NCI-H446 (cell line): Measurements from ENCODE around the gene SMG6.

ENCODE experiments used
- DNase-seq, 2 experiments: peaks; one replicate each; lab custom pipeline; 2025; lab: John Stamatoyannopoulos, UW

Gene SMG6

DNA sequence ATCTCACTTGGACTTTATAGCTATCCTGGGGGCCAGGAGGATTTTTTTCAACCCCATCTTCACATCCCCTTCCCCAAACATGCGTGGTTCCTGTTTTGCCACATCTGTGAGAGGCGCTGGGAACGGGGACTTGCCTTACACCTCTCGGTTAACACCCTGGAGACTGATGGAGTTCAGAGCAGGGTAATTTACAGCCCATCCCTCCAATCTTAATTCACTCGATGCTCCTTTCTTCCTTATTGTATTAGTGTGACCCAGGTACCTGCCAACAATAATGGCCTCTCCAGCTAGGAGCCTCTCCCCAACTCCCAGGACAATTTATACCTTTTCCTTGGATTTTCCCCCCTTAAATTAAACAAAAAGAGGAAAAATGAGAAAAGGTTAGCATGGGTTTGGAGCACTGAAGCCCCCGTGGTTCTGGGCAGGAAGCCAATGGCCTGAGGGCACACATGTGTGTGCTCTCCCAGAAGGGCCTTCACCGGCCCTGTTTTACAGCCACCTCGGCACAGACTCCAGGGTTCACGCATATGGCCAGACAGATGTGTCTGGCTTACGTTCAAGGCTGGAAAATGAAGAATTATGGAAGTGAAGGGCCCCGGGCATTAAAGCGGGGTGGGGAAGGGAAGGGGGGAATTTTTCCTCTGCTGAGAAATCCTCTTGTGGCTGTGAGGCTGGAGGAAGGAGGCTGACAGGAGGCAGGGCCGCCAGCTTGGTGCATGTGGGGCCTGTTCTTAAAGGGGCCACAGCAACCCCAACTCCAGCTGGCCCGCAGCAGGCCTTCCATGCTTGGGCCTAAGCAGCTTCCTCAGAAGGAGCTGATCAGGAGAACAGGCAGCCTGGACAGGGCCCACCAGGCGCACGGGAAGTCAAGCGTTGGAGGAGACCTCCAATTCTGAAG lies 227.2 kb downstream of the SMG6 start:
- DNase-seq: peak in 1 of 2 experiments; percentile 12

DNA sequence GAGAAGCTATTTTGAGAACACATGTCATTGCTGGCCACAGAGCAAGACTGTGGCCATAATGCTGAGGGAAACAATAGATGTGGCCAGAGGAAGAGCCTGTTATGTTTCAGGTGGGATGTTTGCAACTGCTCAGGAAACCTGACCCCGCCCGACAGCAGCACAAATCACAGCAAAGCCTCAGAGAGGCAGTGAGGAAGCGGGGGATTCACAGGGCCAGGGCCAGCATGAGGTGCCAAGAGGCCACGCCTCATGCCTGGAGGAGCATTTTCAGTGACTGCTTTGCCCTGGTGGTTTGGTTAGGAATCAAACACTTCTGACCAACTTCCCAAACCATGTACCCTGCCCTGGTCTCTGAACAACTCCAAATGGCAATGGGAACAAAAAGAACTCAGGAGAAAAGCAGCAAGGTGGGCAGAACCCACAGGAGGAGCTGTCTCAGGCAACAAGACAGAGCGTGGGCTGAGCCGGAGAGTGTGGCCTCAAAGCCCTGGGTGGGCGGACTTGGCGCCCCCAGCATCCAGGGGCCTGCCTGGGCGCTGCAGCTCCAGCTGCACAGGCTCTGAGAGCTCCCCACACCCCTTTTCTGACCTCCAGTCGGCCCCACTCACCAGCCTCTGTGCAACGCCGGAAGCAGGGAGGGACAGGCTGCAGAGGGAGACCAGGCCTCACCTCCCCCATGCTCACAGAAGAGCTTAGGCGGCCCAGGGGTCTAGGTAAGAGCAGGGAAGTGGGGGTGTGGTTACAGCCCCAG lies 228.1 kb downstream of the SMG6 start:
- no peak for DNase-seq

DNA sequence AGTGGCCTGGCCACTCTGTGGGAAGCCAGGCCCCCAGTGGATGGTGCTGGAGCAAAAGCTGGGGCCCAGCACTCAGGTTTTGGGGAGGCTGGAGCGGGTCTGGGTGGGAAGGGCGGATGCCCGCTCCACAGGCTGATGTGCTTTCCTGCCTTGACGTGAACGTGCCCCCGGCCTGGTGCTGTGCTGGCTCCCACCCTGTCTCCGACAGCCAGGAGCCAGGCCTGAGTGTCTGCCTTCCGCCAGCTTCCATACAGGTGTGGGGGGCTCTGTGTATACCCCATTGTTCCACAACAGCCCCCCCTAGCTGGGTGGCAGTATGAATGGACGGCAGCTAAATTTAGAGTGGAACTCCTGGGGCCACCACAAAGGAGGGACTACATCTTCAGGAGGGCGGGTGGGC lies 228.7 kb downstream of the SMG6 start:
- no peak for DNase-seq

DNA sequence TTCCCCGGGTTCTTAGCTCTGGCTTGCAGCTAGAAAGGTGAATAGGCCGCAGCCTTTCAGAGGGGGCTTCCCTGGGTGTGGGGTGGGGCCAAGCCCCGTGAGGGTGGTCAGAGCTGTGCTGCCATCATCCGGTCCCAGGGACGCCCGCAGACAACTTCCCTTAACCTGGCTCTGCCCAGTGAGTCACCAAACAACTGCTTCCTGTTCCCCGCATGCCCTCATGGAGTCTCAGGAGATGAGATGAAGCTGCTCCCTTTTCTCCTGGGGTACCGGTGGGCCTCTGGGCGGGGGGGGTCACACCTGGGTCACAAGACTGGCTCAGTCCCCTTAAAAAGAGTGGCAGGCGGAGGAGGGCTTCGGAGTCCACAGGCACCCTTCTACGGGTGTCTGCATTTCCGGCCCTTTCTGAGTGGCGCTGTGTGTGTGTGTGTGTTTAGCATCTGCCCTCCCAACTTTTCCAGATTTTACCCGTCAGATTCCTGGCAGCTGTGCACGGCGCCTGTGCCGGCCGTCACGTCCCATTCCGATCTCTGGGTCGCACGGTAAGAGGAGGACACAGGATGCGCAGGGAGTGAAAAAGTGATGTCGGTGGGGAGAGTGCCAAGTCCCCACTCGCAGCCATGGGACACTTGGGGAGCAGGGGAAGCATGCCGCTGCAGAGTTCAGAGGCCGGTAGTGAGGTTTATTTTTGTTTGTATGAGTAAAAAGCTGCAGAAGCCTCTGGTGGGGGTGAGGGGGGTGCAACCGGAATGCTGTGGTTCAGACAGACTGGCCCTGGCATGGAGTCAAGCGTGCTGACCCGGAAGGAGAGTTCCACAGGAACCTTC lies 231.9 kb downstream of the SMG6 start:
- no peak for DNase-seq

DNA sequence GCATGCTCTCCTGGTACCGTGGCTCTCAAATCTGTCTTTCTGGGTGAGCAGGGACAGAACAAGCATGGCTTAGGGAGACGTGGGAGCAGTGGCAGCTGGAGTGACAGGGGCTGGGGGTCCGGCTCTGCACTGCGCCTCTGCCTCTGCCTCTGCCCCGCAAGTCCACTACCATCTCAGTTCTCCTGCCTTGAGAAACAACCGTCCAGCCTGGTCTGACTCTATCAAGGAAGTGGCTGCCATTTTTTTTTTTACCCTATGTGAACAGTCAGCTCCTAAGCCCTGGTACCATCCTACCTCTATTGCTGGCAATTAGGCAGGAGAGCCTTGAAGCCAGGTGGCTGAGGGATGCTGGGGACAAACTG lies 232.6 kb downstream of the SMG6 start:
- no peak for DNase-seq

DNA sequence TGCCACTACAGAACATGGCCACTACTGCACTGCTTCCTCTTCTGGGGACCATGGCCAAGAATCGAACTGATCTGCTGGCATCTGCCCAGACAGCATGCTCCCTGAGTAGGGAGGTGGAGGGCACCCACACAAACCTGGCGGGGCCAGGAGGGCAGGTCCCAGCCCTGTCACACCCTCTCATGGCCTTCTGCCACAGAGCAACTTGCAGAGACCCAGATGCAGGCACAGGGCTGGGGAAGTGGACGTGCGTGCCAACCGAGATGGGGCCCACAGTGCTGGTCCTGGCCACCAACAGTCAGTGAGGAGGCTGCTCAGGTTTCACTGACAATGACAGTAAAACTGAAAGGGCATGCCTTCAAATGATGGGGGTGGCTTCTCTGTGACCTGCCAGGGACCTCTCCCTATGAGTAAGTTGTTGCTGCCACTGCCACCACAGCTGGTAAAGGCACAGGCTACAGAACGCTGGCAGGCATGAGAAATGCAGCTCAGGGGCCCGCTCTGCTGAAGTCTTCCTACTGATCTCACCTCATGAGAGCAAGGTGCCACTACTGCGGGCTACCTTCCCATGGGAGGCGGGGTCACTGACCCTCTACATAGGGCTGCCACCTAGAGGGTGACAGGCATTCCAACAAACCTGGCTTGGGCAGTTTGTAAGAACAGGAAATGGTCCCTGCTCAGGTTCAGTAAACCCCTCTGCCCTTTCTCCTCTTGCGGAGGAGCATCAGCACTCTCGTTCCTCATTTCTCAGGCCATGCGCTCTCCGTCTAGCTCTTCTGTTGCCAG lies 233.2 kb downstream of the SMG6 start:
- DNase-seq: no peak

DNA sequence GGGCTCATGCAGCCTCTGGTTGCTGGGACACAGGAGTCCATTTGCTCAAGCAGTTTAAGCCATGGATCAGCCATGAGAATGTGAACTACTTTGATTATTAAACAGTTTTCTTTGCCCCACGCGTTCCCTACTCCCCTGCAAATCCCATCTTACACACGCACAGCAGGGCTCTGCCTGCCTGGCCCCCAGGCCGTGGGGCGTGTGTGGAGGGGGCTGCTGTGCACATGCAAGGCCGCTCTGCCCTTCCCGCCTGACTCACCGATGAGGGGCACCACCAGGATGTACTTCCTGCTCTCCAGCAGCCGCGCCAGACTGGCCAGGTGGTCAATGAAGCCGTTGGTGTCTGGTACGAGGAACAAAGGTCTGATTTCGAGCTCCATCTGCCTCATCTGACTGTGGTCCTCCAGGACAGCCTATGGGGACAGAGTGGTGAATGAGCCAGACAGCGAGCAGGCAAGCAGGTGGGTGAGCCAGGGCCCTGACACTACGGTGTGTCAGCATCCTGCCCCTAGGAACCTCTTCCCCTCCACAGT lies 235.0 kb downstream of the SMG6 start:
- no peak for DNase-seq

DNA sequence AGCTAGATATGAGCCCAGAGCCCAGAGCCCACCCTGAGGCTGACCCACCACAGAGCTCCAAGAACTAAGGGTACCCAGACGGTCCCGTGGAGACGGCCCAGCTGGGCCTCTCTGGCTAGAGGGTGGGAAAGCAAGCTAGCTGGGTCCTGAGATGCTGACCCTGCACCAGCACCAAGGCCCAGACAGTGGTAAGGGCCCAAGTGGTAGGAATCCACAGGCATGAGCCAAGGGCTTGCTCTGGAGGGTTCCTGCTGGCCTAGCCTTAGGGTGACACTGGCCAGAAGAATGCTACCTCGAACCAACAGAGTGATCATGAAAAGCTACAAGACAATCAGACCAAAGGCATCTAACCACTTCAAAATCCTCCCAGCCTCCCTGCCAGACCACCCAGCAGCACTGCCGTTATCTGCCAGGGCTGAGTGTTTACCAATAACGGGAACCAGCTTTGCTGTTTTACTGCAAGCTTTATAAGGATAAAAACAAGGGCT lies 235.5 kb downstream of the SMG6 start:
- DNase-seq: no peak

DNA sequence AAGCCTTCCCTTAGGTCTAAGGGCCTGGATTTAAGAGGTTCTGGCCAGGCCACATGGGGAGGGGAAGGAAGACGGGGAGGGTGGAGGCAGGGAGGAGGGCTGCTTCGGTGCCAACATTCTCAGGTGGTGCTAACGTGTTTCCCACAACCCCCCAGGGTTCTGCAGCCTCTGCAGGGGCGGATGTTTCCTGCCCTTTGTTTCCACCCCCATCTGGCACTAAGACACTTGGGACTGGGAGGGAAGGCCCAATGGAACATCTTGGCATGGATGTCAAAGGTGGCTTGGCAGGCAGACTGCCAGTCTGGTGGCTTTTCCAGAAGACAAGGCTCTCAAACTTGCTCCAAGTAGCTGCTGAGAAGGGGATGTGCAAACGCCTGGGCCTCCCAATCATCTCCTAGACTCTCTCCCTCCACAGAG lies 236.0 kb downstream of the SMG6 start:
- DNase-seq: no peak

DNA sequence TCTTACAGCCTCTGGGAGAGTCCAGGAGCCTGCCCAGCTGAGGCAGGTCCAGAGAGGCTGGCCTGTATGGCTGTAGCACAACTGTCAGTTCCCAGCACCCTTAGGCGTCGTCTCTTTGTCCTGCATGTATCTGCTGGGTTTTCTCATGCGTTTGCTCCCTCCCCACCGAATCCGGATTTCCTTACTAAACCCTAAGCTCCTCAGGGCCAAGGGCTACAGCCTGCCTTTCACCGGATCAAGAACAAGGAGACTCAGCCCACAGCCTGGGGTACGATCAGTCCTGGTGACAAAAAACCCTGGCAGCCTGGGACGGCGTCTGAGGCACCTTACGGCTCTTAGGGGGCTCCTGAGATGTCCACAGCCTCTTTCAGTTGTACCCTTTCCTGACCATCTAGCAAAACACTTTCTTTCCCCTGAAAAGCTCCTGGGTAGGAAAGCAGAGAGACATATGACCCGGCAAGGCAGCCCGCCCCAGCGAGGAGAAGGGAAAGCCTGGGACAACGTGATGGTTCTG lies 236.5 kb downstream of the SMG6 start:
- no peak for DNase-seq

DNA sequence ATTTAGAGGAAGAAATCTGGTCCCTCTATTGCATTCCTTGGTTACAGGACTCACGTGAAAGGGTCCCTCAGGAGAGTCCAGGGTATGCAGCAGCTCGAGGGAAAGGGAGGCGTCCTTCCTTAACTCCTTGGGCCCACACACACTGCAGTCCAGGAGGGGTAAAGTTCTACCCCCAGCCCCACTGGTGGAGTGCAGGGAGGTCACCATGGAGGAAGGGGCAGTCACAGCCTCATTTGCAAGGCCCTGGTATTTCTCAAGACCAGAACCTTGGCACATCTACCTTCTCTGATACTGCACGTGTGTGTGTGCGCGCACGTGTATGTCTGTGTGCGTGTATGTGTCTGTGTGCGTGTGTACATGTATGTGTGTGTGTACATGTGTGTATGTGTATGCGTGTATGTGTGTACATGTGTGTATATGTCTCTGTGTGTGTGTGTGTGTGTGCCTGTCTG lies 237.6 kb downstream of the SMG6 start:
- no peak for DNase-seq

DNA sequence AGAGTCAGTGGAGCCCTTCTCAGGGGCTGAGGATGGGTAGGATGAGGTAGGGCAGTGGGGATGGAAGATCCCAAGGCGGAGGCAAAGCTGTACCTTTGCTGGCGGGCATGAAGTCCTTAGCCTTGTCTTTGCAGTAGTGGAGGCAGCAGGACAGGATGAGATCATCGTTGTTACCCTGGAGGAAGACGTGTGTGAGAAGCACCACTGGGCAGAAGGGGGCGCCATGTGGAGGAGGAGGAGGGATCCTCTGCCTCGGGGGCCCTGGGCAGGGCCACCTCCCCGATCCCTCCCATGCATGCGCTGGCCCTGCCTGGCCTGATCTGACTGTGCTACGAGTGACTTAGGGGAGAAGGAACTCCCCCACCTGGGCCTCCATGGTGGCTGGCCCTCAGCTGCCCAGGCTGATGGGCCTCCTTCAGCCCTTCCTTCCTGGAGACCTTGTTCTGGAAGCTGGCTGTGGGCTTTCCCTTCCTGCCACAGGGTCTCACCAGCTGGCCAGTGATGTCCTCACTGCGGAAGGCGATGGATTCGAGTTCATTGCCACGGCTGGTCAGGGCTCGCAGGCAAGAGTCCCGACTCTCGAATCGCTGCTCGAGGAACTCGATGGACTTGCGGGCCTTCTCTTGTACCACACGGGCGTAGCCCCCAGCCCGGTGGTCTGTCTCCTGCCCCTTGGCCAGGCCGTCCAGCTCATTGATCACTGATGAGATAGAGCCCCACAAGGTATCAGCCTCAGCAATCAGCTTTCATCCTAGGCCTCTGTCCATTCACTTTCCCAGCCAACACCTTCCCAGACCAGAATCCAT lies 238.4 kb downstream of the SMG6 start:
- no peak for DNase-seq

DNA sequence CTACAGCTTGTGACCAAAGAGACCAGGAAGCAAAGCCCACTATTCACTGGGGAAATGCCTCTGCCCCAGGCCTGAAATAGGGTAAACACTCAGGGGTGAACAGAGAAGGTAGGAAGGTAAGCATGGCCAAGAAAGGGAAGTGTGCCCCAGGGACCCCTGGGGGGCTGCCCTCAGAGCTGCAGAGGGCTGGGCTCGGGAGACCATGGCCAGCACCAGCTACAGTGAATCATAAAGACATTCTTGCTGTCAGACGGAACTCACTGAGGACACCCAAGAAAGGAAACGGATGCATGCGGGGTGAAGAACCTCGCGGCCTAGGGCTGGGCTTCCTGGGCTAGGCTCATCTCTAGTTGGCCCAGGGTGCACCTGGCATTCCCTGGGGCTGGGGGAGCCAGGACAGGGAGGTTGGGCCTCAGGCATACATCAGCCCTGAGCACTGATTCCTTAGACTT lies 239.0 kb downstream of the SMG6 start:
- DNase-seq: no peak

DNA sequence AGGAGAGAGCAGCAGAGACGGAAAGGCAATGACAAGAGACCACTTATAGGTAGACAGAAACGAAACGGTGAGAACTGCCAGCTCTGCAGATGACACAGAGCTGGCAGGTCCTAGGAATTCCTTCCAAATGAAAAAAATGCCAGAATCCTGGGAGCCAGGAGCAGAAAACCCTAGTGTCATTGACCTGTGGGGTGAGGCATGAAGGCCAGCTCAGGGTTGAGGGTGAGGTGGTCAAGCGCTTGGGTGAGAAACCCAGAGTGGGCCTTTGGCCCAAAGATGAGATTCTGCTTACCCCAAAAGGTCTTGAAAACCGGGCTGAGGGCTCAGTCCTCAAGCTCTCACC lies 239.5 kb downstream of the SMG6 start:
- DNase-seq: no peak

DNA sequence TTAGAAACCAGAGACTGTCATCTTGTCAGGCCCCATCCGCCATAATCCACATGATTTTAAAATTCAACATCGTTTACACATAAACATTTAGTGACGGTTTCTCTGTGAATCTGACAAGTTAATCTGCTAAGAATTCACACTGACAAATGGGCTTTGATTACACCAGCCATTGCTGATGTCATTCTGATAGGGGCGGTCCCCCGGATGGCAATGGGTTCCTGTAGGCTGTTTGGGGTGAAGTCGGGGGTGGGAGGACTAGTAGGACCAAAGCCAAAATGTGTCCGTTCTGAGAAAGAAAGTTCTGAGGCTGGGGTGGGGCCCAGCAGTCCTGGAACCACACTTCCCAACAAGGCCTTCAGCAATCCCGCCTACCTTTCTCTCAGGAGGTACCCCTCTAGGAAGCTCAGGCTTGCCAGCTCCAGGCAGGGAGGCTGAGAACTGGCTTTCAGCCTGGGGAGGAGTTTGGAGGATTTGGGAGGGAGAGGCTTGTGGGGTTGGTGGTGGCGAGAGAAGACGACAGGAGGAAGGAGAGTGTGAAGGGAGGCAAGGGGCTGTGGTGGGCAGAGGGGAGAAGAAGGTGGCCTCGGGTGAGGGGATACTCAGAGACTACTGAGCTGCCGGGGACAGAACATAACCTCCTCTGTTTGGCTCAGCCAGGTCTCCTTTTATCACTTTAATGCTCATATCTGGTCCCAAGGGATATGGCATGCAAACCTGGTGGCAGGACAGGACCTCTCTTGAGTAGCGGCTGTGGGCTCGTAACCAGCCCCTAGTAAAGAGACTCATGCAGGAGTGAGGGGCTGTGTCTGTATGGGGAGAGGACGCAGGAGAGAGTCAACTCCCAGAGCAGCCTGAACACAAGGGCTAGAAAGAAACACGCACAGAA lies 240.1 kb downstream of the SMG6 start:
- DNase-seq: no peak

DNA sequence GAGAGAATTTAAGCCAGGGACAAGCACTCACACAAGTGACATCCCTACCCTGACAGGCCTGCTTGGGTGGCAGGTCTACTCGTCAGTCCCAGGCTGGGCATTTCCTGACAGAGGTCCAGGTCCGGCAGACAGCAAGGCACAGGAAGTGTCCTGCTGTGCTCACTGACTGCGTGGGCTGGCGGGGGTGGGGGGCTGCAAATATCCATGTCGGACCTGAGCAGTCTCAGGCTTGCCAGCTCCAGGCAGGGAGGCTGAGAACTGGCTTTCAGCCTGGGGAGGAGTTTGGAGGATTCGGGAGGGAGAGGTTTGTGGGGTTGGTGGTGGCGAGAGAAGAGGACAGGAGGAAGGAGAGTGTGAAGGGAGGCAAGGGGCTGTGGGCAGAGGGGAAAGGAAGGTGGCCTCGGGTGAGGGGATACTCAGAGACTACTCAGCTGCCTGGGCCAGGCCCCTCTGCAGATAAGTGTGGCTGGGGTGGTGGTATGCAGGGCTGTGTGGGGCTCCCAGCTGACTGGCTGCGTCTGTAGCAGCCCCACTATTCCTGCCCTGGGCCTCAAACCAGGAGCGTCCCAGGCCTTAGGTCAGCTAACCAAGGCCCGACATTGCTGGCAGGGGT lies 240.9 kb downstream of the SMG6 start:
- no peak for DNase-seq

DNA sequence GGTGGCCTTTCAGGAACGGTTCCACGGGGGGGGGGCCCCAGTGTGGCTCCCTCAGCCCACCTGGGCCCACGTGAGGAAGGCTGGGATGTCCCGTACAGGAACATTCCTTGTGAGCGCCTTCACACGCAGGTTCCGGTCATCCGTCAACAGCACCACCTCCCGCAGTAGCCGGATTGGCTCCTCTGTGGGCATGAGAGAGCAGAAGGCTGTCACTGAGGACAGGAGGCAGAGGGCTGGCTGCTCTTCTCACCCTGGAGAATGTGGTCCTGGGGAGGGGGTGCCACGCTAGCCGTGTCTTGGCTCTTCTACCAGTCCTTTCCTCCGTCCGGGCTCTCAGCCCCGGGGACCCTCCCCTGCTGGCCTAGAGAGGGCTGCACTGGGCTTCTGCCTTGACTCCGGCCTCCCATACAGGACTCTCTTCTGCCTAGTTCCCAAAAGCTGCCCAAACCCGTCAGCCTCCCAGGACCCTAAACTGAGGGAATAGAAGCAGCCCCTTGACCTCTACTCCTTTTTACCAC lies 242.1 kb downstream of the SMG6 start:
- no peak for DNase-seq

DNA sequence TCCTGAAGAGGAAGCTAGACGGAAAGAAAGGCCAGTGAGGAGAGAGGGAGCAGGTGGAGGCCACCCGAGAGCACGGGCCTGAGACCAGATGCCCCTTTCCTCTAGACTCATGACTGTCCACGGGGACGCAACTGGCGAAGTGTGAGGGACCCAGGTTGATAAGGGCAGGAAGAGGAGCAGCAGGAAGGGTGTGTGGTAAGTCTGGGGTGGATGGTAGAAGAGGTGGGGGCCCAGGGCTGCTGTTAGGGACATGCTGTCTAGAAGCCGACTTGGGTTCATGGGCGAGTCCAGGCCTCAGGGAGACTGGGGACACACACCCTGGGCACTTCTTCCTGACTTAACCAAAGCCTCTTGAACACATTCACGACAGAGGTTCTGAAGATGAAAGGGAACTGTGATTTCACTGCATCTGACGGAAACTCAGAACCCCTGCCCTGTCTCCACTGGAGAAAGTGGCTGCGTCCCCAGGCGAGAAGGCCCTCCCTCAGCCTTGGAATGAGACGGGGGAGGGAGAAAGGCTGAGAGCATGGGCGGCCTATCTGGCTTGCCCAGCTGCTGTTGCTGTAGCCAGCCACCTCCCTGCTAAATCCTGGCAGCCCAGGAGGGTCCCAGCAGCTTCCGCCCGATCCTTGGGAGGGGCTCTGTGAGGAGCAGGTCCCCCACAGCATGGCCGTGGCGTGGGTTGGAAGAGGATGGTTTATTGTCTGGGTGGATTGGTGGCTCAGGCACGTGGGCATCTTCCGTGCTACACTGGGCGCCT lies 242.7 kb downstream of the SMG6 start:
- no peak for DNase-seq
